ENCODE measurements around the gene AGAP1.

AGAP1 gene

DNA sequence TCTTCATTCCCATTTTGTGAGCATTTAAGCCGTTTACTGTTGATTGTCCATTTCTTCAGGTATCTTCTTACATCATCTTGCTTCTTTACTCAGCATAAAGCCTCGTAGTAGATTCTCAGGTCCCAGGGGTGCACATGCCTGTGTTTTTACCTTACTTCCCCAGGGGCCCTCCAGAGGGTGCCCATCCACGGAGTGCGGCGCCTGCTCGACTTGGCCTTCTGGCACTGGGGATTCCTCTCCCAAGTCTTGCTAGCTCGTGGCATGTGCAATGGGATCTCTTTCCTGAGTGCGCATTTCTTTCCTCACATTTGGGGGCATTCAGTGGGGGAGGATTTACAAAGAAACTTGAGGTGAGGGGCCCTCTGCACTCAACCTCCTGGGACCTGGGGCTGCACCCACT lies 148.1 kb downstream of the AGAP1 start:
- no peak for DNase-seq

DNA sequence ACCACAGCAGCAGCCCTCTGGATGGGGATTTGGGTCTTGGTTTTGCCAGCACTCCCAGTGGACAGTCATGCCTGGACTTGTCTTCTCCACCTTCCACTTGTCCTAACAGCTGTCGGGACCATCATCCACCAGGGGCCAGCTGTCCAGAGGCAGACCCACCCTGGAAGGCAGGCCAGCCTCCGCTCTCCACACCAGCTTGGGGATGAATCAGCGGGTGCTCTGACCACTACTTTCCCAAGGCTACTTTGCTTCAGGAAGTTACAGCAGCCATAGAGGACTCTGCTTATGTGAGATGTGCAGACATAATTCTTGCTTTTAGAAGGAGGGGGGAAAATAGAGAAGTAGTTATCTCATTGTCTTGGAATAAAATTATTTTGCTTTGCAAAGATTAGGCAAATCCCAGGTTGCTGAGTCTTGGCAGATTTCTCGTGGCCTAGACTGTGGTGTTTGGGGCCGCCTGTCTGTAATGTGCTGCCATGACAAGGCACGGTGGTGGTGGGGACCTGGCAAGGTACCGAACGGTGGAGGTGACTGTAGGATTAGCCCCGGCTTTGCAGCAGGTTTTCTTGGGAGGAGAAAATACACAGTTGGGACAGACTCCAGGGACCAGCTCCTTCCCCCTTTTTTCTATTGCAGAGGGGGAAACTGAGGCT lies 148.7 kb downstream of the AGAP1 start:
- no peak for DNase-seq

DNA sequence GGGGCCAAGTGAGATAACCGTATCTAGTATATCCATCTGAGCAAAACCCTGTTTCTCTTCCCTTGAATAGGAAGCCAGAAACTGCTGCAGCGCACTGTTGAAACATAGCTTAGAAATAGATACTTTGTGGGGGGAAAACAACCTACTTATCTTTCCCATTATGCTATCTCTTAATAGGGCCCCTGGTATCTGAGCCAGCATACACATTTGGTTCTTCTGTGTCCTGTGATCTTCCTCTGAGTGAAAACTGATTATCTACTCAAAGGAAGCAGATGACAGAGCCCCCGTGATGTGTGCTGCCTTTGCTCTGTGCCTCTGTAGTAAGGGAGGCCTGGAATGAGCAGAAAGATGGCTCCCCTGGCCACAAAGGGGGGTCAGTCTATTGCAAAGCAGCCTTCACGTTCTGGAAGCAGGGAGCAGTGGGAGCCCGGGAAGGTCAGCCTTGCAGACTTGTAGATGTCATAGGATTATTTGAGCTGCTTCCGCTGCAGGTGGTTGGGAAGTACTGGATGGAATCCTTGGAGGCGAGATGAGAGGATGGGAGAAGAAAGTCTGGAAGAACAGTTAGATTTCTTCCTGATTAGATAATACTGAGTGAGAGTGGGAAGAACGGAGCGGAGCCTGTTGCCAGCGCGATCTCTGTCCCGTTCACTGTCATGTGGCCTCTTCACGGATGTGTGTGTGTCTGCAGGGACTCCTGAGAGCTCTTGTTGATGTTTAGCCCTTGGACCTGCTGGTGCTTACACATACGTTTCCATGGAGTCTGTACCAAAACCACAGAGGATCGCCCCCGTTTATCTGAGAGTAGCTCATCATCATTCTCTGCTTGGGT lies 150.1 kb downstream of the AGAP1 start:
- DNase-seq, result no peak

DNA sequence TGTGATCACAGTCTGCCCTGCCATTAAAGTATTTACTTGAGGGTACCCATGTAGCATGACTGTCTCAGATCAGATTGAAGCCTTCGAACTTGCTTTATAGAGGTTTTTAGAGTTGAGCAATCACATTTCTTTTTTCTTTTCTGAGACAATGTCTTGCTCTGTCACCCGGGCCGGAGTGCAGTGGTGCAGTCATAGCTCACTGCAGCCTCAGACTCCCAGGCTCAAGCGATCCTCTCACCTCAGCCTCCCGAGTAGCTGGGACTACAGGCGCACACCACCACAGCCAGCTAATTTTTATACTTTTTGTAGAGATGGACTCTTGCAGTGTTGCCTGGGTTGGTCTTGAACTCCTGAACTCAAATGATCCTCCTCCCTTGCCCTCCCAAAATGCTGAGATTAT lies 153.4 kb downstream of the AGAP1 start:
- no peak for DNase-seq

DNA sequence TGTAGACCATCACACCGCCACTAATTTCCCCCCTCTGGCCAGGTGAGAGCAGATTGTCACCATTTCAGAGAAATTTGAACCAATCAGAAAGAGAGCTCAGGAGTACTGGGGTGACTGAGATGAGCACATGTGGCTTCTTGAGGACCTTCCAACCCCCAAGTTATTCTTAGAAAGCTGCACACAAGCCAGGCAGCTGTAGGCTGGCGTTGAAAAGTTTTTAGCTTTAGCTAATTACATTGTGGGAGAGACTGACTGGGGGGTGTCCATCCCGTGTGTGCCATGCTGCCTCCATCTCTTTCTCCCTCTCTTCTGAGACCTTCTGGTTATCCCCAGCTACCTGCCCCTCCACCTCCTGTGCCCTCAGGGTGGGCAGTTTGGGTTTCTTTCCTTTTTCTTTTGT lies 154.0 kb downstream of the AGAP1 start:
- DNase-seq, result no peak

DNA sequence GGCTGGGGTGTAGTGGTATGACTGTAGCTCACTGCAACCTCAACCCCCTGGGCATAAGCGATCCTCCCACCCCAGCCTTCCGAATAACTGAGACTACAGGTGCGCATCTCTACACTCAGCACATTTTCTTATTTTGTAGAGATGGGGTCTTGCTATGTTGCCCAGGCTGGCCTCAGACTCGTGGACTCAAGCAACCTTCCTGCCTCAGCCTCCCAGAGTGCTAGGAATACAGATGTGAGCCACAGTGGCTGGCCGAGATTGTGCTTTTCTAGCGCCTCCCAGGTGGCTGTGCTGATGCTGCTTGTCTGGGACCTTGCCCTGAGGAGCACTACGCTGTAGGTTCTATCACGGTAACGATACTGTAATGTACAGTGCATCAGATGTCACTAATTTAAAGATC lies 155.6 kb downstream of the AGAP1 start:
- DNase-seq, result no peak

DNA sequence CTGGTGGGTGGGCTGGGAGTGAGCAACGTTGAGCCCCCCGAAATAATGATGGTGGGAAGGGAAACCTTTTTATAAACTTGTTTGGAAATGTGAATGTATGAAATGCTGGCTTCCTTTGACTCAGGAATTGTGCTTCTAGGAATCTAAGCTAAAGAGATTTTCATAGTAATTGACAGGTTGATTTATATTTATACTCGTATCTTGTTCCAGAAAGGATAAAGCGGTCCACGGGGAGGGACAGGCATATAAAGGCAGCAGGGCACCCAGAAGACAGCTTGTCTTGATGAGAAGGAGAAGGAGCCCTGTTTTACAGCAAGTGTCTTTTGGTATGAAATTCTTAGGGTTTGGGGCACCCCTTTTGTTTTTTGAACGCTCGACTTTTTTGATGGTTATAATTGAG lies 157.8 kb downstream of the AGAP1 start:
- no peak for DNase-seq

DNA sequence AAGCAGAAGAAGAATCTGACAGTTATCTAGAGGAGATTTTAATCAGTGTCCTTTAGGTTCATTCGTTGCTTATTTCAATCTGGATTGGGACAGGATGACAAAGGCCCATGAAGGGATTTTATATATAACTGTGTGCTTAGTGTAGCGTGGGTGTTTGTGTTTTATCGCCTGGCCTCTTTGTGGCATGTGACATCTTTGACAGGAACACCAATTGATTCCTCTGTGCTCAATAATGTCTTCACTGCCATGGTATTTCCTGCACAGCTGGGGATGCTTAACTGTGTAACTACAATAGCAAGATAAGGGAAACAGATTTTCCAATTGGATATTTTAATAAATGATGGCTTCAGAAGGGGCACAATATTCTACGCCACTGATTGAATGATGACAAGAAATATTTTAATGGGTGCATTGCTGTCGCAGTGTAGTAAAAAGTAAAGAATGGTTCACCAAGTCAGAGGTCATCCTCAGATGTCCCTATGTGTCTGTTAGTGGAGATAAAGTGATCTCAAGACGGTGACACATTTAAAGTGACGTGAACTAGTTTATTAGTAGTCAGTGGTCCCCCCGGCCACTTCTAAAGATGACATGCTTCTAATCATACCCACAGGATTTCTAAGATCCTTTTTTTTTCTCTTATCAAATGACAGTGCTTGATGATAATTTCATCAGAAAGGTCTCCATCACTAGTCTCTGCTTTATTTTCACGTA lies 160.4 kb downstream of the AGAP1 start:
- DNase-seq, result no peak

DNA sequence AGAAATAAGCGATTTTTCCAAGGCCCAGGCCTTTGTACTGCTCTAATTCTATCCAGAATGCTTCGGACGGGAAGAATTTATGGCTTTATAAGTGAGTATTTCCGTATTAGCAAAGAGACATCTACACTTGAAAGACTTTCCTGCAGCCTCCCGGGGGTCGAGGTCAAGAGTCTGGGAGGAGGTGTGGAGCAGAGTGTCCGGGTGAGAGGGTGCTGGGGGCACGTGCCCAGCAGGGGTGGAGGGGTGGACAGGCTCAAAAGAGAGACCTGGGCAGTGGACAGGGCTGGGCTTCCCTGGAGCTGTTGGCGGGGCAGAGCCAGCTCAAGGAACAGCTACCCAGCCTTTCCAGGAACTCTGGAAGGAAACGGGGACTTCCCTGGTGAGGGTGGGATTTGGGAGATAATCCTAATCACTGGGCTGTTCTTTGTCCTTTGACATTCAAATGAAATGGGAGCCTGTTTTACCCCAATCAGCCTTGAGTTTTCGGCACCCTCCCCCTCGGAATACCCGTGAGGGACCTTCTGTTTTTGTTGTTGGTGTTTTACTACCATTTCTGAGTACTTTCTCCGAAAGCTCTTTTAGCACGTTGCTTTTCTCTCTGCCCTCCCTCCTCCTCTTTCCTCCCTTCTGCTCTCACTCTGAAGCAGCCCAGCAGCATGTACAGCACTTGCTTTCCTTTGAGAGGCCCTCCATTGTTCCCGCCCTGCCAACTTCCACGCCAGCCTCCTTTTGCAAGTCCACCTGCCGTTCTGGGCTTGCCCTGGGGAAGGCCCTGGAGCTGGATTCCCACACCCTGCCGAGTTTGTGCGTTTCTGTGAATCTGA lies 164.7 kb downstream of the AGAP1 start:
- DNase-seq, result no peak

DNA sequence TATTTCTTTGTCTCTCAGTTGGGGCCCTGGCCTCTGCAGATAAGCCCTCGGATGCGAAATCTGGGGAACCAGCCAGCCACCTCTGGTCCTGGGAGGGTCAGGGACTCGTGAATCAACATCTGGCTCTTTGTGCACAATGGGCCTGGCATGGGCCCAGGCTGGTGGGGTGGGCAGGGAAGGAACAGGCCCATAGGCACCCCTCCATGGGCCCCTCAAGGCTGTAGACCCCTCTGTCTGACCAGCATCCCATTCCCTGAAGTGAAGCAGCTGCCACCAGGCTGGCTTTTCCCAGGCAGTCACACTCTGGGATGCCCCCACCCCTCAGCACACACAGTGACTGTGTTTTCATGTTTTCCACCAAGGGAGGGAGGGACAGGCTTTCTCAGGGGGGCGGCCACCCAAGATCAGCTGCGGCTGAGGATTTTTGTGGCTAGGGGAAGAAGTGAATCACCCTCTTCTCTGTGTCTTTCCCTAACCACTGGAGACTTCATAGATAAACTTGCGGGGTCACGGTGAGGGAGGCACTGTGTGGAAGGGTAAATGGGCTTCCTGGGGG lies 166.0 kb downstream of the AGAP1 start:
- DNase-seq, result no peak

DNA sequence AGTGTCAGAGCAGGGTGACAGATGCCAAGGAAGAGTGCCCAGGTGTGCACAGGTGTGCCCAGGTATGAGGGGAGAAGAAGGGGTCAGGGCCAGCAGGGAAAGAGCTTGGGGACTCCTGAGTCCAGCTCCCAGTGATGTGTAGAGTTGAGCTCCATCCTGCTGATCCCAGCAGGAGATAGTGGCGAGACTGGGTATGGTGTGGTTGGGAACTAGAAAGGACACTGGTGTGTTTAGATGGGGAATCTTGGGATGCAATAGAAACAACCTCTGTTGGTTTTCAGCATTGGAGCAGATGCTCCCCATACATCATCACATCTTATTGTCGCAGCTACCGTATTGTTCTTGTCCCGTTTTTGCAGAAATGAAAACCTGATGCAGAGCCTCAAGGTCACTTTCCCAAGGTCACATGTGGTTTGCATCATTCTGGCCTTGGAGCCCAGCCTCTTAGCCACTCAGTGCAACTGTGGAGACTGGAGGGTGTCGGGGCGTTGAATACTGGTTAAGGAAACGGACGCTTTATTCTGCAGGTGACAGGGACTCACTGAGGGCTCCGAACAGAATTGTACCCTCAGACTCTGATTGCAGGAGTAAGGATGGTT lies 166.7 kb downstream of the AGAP1 start:
- DNase-seq, result no peak

DNA sequence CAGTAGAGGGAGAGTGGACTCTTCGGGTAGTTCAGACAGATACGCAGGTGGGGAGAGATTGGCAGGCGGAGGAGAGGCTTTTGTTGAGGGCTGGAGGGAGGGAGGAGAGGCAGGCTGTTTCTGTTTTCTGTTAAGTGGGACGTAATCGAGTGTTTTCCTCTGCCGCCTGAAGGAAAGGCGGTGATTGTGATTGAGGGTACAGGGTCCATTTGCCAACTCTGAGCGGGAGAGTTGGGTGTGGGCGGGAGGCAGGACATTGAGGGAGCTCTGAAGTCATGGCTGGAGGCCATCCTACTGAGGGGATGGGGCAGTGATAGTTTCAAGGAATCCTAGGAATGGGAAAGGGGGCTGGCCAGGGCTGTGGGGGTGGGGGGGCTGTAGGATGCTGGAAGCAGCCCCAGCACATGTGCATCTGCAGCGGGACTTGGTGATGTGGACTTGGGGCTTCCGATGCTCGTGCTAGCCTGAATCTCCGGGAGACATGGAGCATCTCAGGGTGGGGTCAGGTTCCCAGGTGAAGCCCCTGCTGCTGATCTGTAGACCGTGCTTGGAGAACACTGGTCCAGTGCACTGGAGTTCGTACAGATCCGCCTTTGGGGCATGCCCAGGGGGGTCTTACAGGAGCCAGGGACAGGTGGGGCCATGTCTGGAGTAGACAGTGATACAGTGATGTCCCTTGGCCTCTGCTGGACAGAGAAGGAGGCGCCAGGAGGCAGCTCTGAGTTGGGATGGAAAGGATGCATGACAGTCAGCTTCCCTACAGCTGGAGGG lies 167.5 kb downstream of the AGAP1 start:
- DNase-seq, result no peak

DNA sequence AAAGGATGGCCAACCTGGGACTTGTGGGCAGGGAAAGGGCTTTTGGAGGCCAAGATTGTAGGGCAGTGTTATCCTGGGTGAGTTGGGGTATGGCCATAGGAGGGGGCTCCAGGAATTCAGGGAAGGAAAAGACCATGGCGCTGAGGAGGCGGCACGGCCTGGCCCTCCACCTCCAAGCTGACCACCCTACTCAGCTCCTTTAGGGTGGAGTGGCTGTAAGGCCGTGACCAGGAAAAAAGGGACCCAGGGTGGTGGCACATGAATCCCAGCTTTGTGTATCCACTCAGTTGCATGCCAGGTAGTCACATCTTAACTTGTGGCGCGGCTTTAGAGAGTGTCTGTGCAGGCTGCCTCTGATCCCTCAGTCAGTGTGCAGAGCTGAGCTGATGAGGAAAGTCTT lies 168.1 kb downstream of the AGAP1 start:
- no peak for DNase-seq

DNA sequence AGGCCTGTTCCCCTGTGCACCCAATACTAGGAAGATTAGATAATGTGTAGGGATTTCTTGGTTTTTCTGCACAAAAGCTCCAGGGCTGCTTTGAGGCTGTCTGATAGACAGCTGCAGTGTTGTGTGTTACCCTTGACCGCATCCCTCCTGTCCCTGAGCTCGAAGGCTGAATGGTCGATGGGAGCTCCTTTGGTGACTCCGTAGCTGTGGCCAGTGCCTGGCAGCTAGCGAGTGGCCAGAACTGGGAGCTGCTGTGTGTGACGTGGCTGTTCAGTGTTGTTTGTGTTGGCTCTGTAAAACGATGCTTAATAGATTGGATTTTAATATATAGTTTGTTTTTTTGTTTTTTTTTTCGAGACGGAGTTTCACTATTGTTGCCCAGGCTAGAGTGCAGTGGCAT lies 170.0 kb downstream of the AGAP1 start:
- DNase-seq, result no peak

DNA sequence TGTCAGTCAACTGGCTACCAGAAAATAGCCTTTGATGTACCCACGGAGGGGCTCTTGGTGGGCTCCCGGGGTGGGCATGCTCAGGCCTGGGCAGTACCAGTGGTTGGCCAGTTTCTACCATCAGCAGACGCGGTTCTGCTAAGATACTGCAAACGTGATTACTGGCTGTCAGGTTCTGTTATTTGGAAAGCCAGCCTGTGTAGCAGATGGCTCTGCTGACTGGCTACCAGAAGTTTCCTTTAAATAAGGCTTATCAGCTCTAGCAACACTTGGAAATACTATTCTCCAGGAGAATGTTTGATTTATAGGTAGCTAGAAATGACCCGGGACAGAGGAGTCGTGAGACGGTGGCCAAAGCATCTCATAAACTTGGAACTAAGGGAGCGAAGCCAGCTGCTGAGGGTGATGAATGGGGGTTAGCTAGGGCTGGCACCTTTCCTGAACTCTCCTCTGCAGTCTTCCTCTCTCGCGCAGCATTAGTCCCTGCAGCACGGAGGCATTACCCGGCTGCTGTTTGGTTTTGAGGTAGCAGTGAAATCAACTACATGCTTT lies 171.9 kb downstream of the AGAP1 start:
- no peak for DNase-seq

DNA sequence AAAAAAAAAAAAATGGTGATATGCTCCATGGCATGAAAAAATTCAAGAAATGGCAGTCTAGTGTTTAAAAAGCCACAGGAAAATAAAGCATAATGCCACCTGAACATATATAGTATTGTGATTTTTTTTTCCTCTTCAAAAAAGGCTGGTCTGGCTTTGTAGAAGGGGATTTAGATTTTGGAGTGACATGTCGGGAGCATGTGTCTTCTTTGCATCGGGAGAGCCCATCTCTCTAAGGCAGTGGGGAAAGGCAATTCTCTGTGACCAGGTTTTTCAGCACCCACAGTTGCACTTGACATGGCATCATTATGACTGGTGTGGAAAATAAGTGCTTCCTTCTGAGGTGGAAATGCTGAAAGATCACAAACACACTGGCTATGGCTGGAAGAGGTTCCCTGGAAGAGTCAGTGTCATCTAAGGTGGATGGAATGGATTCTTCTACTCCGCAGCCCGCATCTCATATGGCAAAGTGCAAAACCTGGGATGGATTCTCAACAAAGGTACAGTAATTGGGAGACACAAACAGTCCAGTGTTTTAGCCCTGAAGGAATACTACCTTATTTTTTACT lies 172.5 kb downstream of the AGAP1 start:
- no peak for DNase-seq

DNA sequence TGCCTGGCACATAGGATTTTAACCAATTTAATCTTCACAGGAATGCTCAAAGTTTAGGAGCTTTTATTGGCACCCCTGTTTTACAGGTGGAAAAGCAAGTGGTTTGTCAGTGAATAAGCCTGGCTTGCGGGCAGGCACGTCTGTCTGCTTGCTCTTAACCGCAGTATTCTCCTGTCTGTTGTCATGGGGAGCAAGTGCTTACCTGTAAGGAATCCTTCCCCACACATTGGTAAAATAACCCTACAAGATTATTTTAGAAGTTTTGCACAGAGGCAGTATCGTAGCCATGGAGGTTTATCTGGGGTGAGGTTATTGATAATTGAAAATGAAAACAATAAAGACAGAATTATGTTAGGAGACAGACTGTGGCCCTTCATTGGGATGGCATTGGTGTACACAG lies 174.9 kb downstream of the AGAP1 start:
- no peak for DNase-seq

DNA sequence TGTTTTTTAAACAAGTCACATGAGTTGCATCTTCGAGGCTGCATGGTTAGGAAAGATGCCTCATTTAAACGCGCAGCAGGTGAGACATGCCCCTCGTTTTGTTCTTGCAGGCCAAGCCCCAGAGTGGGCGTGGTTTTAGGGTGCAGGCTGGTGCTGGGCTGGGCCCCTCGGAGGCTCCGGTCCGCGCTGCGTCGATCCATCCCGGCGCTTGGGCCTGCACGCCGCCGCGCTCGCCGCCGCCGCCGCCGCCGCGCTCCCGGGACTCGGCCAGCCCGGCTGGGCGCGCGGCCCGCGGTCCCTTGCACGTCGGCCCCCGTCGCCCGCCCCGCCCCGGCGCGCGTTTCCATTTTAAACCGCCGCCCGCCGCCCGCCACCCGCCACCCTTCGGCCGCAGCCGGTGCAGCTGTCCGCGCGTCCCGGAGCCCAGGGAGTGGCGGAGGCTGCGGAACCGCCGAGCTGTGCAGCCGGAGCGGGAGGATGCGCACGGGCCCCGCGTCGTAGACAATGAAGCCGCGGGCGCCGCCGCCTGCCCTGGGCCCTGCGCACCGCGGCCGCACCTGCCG lies 175.5 kb downstream of the AGAP1 start:
- no peak for DNase-seq

DNA sequence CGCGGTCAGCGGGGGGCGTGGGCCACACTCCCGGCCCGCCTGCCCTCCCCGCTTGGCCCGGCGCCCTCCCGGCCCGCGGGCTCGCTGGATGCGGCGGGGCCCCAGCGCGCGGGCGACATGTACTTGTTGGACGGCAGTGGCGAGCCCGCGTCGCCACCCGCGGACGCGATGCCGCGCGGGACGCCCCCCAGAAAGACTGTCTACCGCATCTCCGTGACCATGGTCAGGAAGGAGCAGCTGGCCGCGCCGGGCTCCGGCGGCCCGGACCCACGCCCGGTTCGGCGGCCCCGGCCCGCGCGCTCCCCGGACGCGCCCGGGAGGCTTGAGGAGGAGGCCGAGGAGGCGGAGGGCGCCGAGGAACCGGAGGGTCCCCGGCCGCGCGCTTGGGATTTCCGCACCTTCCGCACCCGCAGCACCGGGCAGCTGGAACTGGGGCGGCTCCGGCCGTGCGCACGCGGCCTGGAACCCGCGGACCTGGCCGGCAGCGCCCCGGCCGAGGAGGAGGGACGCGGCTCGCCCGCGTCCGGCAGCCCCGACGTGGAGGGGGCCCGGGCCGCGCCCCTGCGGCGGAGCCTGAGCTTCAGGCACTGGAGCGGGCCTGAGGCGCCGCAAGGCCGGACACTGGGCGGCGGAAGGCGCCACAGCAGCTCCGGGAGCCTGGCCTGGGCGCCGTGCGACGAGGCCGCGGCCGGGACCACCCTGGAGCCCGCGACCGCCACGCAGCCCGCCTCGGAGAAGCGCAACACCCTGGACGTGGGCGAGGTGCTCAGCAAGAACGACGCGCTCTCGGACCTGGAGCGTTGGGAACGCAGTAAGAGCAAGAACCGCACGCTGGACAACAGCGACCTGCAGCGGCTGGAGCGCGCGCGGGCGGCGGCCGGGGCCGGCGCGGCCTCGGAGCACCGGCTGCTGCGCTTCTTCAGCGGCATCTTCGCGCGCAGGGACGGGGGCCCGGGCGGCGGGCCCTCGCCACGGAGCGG lies 176.4 kb downstream of the AGAP1 start:
- peak; percentile 59 for DNase-seq
